Parathyroid adenoma (tissue), 2 donors: ENCODE results near the gene KRTAP1-1.

ENCODE experiments used
- H2AFZ ChIP-seq: fragments of 300-600 bp; sonication (generic); one replicate; pipeline ENCODE4 v1.7.0; 2017; ENCODE audit warnings: antibody characterized with exemption, mild to moderate bottlenecking
- H3K27ac ChIP-seq: fragments of 300-600 bp; sonication (generic); one replicate; pipeline ENCODE4 v1.7.0; 2017
- H3K27me3 ChIP-seq: fragments of 300-600 bp; sonication (generic); one replicate; pipeline ENCODE4 v1.7.0; 2017; ENCODE audit warnings: low read length; ENCODE audit not compliant: control insufficient read depth, insufficient read depth
- H3K36me3 ChIP-seq: fragments of 300-600 bp; sonication (generic); one replicate; pipeline ENCODE4 v1.7.0; 2017; ENCODE audit warnings: low read length; ENCODE audit not compliant: control insufficient read depth, insufficient read depth
- H3K4me1 ChIP-seq: fragments of 300-600 bp; sonication (generic); one replicate; pipeline ENCODE4 v1.7.0; 2017; ENCODE audit warnings: control low read depth
- H3K4me2 ChIP-seq: fragments of 300-600 bp; sonication (generic); one replicate; pipeline ENCODE4 v1.7.0; 2017; ENCODE audit warnings: low read length
- H3K4me3 ChIP-seq: fragments of 300-600 bp; sonication (generic); one replicate; pipeline ENCODE4 v1.7.0; 2017; ENCODE audit warnings: low read depth, low read length
- H3K79me2 ChIP-seq: fragments of 300-600 bp; sonication (generic); one replicate; pipeline ENCODE4 v1.7.0; 2017; ENCODE audit warnings: control low read depth
- H3K9ac ChIP-seq: fragments of 300-600 bp; sonication (generic); one replicate; pipeline ENCODE4 v1.7.0; 2017; ENCODE audit warnings: mild to moderate bottlenecking
- H3K9me3 ChIP-seq: fragments of 300-600 bp; sonication (generic); one replicate; pipeline ENCODE4 v1.7.0; 2017; ENCODE audit warnings: low read length; ENCODE audit not compliant: control insufficient read depth
- TF ChIP-seq, protein P1 (sequence below): fragments of 300-600 bp; sonication (generic); IDR thresholded peaks from one replicate; pipeline ENCODE4 v1.7.0; 2017; ENCODE audit warnings: antibody characterized with exemption, mild to moderate bottlenecking
- donor health status: primary hyperparathyroidism.

KRTAP1-1 gene

DNA sequence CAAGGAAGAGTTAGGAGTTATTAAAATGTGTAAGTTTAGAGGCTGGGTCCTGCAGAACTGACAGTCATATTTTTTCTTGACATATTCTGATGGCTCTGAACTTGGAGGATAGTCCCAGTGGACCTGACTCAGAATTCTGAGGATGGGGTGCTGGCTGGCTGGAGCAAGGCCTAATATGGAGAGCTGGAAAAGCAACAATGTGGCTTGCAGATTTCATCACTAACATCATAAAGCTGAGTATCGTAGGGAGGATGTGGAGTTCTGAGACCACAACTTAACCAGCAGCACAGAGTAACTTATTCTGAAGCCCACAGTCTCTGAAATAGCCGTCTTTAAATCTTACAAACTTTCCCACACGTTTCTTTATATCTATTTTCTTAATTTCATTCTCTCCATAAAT is 16.6 kb downstream of the KRTAP1-1 start:
- Histone ChIP-seq H3K27ac (no peak overlapping the region), H3K4me2 (no peak overlapping the region)
- TF ChIP-seq, protein P1, sequence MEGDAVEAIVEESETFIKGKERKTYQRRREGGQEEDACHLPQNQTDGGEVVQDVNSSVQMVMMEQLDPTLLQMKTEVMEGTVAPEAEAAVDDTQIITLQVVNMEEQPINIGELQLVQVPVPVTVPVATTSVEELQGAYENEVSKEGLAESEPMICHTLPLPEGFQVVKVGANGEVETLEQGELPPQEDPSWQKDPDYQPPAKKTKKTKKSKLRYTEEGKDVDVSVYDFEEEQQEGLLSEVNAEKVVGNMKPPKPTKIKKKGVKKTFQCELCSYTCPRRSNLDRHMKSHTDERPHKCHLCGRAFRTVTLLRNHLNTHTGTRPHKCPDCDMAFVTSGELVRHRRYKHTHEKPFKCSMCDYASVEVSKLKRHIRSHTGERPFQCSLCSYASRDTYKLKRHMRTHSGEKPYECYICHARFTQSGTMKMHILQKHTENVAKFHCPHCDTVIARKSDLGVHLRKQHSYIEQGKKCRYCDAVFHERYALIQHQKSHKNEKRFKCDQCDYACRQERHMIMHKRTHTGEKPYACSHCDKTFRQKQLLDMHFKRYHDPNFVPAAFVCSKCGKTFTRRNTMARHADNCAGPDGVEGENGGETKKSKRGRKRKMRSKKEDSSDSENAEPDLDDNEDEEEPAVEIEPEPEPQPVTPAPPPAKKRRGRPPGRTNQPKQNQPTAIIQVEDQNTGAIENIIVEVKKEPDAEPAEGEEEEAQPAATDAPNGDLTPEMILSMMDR = no peak

DNA sequence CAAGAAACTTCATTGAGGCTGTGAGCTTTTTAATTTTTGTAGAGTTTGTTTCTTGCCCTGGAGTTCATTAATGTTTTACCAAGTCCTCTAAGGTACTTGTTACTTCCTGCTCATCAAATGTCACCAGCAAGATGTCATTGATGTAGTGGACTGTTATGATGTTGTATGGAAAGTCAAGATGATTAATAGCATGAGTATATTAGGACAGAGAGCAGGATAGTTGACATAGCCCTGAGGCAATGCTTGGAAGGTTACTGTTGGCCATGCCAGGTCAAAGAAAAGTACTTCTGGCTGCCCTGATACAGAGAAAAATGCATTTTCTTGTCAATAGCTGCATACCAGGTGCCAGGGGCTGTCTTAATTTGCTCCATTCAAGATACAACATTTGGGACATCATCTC is 20.9 kb downstream of the KRTAP1-1 start:
- H3K36me3 ChIP-seq = no peaks in the 10 kb centered on the region
- no peaks in the 10 kb centered on the region for H3K9me3 ChIP-seq
- TF ChIP-seq, protein P1 = no peak
- H3K9ac ChIP-seq = no peak overlapping the region
- H2AFZ ChIP-seq = no peak overlapping the region
- H3K27me3 ChIP-seq = no peaks in the 10 kb centered on the region
- H3K27ac ChIP-seq = no peak overlapping the region
- H3K79me2 ChIP-seq = no peaks in the 10 kb centered on the region
- no peak overlapping the region for H3K4me2 ChIP-seq
- H3K4me1 ChIP-seq = no peaks in the 10 kb centered on the region
- no peak overlapping the region for H3K4me3 ChIP-seq

More for the DNA sequence above, 16.6 kb downstream of the KRTAP1-1 start:
- Histone ChIP-seq H3K9ac (no peak overlapping the region), H3K27me3 (no peaks in the 10 kb centered on the region), H2AFZ (no peak overlapping the region), H3K4me3 (no peak overlapping the region), H3K79me2 (no peaks in the 10 kb centered on the region), H3K9me3 (no peaks in the 10 kb centered on the region), H3K4me1 (no peaks in the 10 kb centered on the region), H3K36me3 (no peaks in the 10 kb centered on the region)

DNA sequence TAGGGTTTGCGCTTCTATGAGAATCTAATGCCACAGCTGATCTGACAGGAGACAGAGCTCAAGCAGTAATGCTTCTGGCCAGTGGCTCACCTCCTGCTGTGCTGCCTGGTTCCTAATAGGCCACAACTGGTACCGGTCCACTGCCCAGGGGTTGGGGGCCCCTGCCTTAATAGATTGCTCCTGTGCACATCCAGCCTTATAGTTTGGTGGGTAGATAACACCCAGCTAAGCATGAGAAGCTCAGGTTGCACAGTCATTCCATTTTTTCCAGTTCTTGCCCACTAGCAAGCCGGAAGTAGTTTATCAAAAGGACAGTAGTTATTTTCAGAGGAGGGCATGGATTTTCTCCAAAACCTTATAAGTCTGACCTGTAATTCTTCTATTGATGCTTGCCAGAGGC is 21.8 kb downstream of the KRTAP1-1 start:
- no peak overlapping the region for H3K27ac ChIP-seq
- no peak overlapping the region for H3K4me2 ChIP-seq
- no peak overlapping the region for H3K4me3 ChIP-seq
- no peaks in the 10 kb centered on the region for H3K36me3 ChIP-seq
- H2AFZ ChIP-seq = no peak overlapping the region
- TF ChIP-seq, protein P1 = no peak
- no peaks in the 10 kb centered on the region for H3K9me3 ChIP-seq
- no peak overlapping the region for H3K9ac ChIP-seq
- no peaks in the 10 kb centered on the region for H3K4me1 ChIP-seq
- no peaks in the 10 kb centered on the region for H3K79me2 ChIP-seq
- no peaks in the 10 kb centered on the region for H3K27me3 ChIP-seq

DNA sequence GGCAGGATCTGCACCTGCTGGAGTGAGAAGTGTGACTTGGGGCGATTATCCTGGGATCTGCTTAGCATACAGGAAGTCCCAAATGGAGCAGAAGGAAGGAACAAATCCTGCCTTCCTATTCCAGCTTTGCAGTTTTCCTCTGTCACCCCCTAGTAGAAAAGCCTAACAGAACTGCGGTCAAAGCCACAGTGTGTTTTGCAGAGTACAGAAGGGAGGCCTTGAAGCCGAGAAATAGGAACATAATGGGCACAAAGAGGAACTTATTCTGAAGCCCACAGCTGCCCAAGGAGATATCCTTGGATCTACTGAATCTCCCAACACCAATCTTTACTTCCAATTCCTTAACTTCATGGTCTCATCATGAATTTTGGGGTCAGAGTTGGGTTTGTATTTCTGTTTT is 22.7 kb downstream of the KRTAP1-1 start:
- H3K4me3 ChIP-seq = no peak overlapping the region
- no peaks in the 10 kb centered on the region for H3K79me2 ChIP-seq
- H3K36me3 ChIP-seq = no peaks in the 10 kb centered on the region
- TF ChIP-seq, protein P1 = no peak
- H3K27ac ChIP-seq = no peak overlapping the region
- no peak overlapping the region for H3K9ac ChIP-seq
- H3K4me1 ChIP-seq = no peaks in the 10 kb centered on the region
- H3K27me3 ChIP-seq = no peaks in the 10 kb centered on the region
- no peak overlapping the region for H2AFZ ChIP-seq
- H3K4me2 ChIP-seq = no peak overlapping the region
- H3K9me3 ChIP-seq = no peaks in the 10 kb centered on the region

DNA sequence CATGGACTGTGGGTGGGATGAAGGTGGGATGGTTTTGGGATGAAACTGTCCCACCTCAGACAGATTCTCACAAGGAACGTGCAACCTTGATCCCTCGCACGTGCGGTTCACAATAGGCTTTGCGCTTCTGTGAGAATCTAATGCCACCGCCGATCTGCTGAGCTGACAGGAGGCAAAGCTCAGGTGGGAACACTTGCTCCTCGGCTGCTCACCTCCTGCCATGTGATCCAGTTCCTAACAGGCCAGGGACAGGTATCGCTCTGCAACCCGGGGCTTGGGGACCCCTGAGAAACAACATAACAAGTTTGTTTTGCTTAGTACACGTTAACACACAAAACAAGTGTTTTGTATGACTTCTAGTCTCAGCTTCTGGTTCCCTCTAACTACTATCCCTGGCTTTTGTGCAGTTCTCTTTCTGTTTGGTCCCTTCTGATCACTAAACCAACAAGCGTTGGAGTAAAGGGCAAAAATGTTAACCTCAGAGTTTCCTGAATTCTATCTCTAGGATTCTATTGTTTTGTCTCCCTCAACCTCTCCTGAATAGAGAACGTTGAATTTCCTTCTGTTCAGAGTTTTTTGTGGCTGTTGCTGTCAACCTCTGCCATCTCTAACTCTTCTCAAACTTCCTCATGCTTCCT is 24.6 kb downstream of the KRTAP1-1 start:
- TF ChIP-seq, protein P1 = no peak

More for the DNA sequence above, 24.6 kb downstream of the KRTAP1-1 start:
- Histone ChIP-seq H2AFZ (no peak overlapping the region), H3K79me2 (no peaks in the 10 kb centered on the region), H3K27ac (no peak overlapping the region), H3K9me3 (no peaks in the 10 kb centered on the region), H3K4me2 (no peak overlapping the region), H3K9ac (no peak overlapping the region), H3K4me1 (no peaks in the 10 kb centered on the region), H3K36me3 (no peaks in the 10 kb centered on the region), H3K4me3 (no peak overlapping the region), H3K27me3 (no peaks in the 10 kb centered on the region)
